NCI-H1694 treated with DMSO at 0.1 percent for 48 hours (cell line): Measurements from ENCODE around the gene SMIM45.

Experiments
- DNase-seq: peaks from one replicate; lab custom pipeline; 2025; lab: John Stamatoyannopoulos, UW

The SMIM45 gene

GRCh38 chr22:41970601-41971000, 18.7 kb downstream of the SMIM45 start:
- DNase-seq, result no peak

GRCh38 chr22:41971431-41971830, 19.5 kb downstream of the SMIM45 start:
- DNase-seq, result no peak

GRCh38 chr22:41974691-41975290, 22.8 kb downstream of the SMIM45 start:
- no peak for DNase-seq

- no peak for DNase-seq
Observed at GRCh38 chr22:41975299-41976069, 23.5 kb downstream of the SMIM45 start.

DNA sequence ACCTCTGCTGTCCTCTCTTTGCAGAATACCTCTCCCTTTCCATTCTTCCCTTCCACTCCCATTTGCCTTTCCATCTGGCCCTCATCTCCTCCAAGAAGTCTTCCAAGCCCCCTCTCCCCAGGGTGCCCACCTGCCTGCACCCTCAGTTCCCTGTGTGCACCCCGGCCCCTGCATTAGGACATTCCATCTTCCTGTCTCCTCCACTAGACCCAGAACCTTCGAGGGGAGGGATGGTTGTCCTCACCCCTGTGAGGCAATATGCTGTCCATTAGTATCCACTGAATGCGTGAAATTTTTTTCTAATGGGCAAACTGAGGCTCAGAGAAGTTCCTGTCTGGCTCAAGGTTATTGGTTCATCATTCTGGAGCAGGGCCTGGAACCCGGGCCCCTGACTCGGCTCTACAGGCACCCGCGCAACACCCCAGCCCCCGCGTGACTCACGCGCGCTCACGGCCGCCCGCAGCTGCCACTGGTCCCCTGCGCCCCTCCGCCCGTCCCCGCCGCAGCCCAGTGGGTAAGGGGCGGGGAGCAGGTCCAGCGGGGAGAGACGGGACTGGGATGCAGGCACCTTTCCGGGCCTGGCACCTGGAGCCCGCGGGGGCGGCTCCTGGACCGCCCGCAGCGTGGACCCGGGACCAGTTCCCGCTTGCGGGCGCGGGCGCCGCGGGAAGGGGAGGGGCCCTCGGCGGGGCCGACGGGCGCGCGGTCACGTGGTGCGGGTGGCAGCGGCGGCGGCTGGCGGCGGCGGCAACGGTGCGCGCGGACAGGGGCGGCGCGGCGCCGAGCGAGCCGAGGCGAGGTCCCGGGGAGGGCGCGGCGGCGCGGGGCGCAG, 24.3 kb downstream of the SMIM45 start:
- peak; percentile 7 for DNase-seq

DNA sequence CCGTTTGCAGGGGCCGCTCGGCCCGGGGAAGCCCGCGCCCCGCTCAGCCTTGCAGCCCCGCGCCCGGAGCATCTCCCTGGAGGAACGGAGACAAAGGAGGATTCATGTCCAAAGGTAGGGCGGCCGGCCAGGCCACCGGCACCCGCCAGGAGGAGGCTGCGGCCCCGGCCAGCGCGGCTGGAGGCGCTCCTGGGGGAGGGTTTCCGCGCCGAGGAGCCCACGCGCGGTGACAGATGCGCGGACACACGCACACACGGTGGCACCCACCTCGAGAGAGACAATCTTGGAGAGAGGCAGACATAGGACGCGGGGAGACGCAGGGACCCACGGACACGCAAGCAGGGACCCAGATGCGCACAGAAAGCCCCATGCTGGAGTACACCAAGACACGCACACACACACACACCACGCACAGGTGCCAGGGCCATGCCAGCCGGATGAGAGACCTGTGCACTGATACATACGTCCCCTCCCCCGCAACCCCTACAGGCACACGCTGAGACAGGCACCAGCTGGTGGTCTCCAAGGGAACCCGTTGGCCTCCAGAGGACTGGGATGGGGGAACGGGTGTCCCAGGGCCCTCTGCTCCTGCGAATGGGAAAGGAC, 25.1 kb downstream of the SMIM45 start:
- peak; percentile 47 for DNase-seq

- DNase-seq, result no peak
Observed at GRCh38 chr22:41978732-41979131, 26.8 kb downstream of the SMIM45 start.

DNA sequence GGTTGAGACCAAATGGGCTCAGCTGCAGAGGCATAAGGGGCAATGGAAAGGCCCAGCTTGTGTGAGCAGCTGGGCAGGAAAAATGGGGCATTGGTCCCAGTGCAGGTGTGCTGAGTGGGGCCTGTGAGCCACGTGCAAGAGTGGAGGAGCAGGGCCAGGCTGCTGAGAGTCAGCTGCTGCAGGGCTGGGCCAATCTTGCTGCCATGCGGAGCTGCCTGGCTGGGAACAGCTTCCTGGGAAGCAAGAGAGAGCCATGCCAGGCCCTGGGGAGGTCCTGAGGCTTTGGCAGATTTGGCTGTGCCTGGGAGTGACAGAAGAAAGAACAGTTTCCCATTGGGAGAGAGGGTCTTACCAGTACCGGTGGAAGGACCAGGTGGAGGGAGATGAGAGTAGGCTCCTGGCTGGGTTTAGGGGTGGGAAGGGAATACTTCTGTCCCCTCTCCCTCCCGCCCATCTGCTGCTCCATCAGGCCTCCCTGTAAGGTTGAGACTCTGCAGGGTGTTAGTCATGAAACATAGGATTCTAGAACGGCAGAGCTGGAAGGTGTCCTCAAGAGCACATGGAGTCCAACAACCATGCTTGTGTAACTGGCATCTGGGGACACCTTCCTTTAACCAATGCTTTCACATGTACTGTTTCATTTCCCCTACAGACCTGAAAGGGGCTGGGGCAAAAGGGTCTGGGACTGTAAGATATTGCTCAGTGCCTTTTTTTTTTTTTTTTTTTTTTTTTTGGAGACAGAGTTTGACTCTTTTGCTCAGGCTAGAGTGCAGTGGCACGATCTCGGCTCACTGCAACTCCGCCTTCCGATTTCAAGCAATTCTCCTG, 27.7 kb downstream of the SMIM45 start:
- DNase-seq, result peak; percentile 46

GRCh38 chr22:41982865-41983264, 30.9 kb downstream of the SMIM45 start:
- no peak for DNase-seq

- DNase-seq, result no peak
Observed at GRCh38 chr22:41983513-41984405, 31.8 kb downstream of the SMIM45 start.

GRCh38 chr22:41987276-41987675, 35.3 kb downstream of the SMIM45 start:
- DNase-seq, result no peak

GRCh38 chr22:41989246-41989645, 37.3 kb downstream of the SMIM45 start:
- DNase-seq, result no peak

DNA sequence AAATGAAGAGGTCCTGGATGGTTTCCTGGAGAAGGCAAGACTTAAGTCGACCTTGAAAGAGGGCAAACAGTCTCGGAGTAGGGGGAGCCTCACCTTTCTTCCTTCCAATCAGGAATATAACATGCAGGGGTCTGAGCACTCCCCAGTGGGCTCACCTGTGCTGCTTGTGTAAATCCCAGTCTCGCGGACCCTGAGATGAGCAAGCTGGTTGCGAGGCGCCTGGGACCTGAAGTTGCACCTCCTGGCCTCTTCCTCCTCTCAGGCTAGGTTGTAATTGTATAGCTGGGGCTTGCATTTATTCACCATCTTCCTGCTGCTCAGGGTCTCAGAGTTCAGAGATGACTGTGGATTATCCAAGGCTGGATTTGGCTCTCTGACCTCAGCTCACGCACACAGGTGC, 39.2 kb downstream of the SMIM45 start:
- no peak for DNase-seq

- DNase-seq, result no peak
Observed at GRCh38 chr22:41992496-41992895, 40.5 kb downstream of the SMIM45 start.

DNA sequence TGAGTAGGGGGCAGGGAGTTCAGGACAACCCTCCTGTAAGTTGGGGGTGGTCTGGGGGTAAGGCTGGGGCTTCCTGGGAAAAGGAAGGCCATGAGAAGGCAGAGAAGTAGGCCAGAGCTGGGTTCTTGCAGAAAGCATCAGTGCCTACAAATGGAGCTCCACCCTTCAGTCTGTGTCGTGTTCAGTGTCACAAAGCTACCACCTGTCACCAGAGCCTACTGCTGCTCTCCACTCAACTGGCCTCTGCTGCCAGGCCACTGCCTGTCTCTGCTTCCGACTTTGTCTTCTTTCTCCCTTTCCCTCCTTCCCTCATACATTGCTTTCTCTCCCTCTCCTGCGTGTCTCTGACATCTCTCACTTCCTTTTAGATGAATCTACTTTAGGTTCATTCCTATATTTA, 43.3 kb downstream of the SMIM45 start:
- no peak for DNase-seq

GRCh38 chr22:41996826-41997225, 44.9 kb downstream of the SMIM45 start:
- no peak for DNase-seq

DNA sequence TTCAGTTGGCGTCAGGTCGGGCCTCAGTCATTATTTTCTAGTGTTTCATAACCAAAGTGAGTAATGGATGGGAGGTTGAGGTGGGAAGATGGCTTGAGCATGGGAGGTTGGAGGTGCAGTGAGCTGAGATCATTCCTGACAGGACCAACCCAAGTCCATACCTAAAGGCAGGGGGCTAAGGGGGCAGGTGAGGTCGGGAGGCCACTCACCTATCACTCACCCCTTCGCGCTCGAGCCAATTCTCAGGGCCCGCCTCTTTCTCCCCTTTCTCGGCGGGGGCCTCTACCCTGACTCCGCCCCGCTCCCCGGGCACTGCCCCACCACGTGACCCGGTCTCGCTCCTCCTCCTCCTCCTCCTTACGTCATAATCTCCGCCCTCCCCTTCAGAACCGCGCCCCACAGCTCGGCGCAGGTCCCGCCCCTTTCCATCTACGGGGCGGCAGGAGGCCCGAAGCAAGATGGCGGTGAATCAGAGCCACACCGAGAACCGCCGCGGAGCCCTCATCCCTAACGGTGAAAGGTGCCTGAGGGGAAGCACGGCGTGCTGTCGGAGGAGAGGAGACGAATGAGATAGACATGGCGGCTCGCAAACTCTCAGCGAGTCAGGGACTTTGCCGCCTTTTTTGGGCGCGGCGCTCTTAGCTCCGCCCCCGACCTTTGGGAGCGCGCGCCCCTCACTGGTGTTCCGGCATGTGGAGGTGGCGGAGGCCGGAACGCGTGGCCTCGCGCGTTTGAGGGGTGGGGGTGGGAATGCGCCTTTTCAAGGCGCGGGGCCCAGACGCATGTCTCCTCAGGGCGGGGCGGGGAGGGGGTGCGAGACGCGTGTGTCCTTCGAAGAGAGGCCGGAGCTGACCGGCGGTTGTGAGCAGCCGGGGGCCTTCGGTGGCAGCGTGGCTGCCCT, 46.7 kb downstream of the SMIM45 start, which contains the start of gene WBP2NL:
Gene WBP2NL (plus strand): TSS at position 428 of the 901 bp plus-strand sequence. CDS start 31 bp downstream, at position 459.
- no peak for DNase-seq

DNA sequence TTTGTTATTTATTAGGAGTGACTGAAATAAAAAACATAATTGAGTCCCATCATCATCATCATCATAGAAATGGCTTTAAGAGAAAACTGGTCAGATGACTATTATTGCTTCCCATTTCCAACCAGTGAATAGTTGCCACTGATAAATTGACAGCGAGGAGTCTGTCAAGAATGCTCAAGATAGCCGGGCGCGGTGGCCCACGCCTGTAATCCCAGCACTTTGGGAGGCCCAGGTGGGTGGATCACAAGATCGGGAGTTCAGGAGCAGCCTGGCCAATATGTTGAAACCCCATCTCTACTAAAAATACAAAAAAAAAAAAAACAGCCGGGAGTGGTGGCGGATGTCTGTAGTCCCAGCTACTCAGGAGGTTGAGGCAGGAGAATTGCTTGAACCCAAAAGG, 48.5 kb downstream of the SMIM45 start:
- no peak for DNase-seq

DNA sequence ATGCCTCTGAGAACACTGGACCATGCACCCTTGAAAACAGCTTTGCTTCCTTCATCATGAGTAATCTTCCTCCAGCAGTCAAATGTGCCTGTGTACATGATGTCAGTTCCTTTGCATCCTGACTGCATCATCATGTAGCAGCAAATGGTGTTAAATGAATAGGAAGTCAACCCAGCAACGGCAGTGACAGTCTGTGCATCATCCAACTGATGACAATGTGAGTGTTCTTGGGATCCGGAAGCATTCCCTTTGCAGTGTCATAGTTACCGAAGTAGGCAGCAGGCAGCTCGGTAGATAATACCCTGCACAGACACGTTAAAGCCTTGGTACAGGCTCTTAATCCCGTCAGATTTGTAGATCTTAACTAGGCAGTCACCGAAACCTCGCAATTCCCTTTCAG, 49.2 kb downstream of the SMIM45 start:
- no peak for DNase-seq
